ENCODE measurements around the gene KCNQ5.

GRCh38 chr6:73042892-73043291 is 421.0 kb downstream of the KCNQ5 start:
- TF ChIP-seq, protein P1, sequence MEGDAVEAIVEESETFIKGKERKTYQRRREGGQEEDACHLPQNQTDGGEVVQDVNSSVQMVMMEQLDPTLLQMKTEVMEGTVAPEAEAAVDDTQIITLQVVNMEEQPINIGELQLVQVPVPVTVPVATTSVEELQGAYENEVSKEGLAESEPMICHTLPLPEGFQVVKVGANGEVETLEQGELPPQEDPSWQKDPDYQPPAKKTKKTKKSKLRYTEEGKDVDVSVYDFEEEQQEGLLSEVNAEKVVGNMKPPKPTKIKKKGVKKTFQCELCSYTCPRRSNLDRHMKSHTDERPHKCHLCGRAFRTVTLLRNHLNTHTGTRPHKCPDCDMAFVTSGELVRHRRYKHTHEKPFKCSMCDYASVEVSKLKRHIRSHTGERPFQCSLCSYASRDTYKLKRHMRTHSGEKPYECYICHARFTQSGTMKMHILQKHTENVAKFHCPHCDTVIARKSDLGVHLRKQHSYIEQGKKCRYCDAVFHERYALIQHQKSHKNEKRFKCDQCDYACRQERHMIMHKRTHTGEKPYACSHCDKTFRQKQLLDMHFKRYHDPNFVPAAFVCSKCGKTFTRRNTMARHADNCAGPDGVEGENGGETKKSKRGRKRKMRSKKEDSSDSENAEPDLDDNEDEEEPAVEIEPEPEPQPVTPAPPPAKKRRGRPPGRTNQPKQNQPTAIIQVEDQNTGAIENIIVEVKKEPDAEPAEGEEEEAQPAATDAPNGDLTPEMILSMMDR (IDR thresholded peaks at IDR 0.05), result no peak
- TF ChIP-seq EZH2 (IDR thresholded peaks at IDR 0.05), result no peak
